GM12873 (cell line): Measurements from ENCODE around the gene SGMS2.

ENCODE experiments used
- TF ChIP-seq, protein P1 (sequence below): IDR thresholded peaks from 2 replicates; pipeline ENCODE4 v1.5.1; 2012; ENCODE audit warnings: low read depth, mild to moderate bottlenecking, moderate library complexity, low read length, control low read depth; ENCODE audit not compliant: insufficient read depth; ENCODE audit errors: missing control alignments

Gene SGMS2

GRCh38 chr4:107824350-107825071 is at the start of gene SGMS2:
Gene SGMS2, plus strand, starts transcription at chr4:107824932. Its CDS starts 70,622 bp downstream, at chr4:107895554.
- TF ChIP-seq, protein P1, sequence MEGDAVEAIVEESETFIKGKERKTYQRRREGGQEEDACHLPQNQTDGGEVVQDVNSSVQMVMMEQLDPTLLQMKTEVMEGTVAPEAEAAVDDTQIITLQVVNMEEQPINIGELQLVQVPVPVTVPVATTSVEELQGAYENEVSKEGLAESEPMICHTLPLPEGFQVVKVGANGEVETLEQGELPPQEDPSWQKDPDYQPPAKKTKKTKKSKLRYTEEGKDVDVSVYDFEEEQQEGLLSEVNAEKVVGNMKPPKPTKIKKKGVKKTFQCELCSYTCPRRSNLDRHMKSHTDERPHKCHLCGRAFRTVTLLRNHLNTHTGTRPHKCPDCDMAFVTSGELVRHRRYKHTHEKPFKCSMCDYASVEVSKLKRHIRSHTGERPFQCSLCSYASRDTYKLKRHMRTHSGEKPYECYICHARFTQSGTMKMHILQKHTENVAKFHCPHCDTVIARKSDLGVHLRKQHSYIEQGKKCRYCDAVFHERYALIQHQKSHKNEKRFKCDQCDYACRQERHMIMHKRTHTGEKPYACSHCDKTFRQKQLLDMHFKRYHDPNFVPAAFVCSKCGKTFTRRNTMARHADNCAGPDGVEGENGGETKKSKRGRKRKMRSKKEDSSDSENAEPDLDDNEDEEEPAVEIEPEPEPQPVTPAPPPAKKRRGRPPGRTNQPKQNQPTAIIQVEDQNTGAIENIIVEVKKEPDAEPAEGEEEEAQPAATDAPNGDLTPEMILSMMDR = no peak

DNA sequence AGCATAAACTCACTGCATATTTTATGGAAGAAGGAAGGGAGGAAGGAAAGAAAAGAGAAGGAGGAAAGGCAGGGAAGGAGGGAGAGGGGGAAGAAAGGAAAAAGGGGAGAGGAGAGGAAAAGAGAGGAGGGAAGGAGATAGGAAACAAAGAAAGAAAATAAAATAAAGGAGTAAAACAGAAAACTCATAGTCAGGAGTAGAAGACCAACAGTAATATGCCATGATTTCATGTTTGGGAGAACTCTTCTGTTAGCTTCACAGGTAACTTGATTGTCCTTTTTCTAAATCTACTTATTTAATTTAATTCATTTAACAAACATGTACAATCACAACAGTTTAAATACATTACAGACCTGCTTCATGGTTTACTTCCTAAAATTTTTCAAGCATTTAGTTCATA is 46.8 kb upstream of the SGMS2 start:
- TF ChIP-seq, protein P1 = no peak

GRCh38 chr4:107778784-107779530 is 45.8 kb upstream of the SGMS2 start:
- TF ChIP-seq, protein P1 = no peak

- TF ChIP-seq, protein P1 = no peak
Observed at GRCh38 chr4:107780665-107781064, 44.1 kb upstream of the SGMS2 start.

- TF ChIP-seq, protein P1 = no peak
Observed at GRCh38 chr4:107791902-107792301, 32.8 kb upstream of the SGMS2 start.

GRCh38 chr4:107792711-107793110 is 32.0 kb upstream of the SGMS2 start:
- TF ChIP-seq, protein P1 = no peak

DNA sequence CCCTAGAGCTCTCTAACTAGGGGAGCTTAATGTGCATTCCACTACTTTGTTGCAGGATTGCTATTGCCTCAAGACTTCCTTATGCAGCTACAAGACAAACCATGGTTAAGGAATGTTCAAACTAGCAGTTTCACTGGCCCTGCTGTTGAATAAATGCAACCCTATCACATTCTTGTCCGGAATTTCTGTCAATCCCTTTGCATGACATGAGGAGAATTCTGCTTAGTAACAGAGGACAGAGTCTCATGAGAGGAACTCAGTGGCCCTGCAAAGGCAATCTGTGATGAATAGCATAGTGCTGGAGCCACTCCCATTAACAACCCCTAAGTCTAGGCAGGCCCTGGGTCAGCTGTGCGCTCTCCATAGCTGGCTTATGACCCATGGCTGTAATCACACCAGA is 30.7 kb upstream of the SGMS2 start:
- TF ChIP-seq, protein P1 = no peak
